Measurements from ENCODE around the gene SMIM41.
"Not testable (repeated sequence)": the region's sequence is repeated elsewhere in the genome, so short reads cannot be mapped to it uniquely, and the experiment has no call there.

GRCh38 chr12:52104431-52105089 lies 25.1 kb downstream of the SMIM41 start:
- TF ChIP-seq CTCF (IDR thresholded peaks at IDR 0.05; ENCODE audit: low read depth, low read length, poor library complexity, severe bottlenecking); EZH2phosphoT487 (IDR thresholded peaks at IDR 0.05; ENCODE audit: borderline replicate concordance, low read length): not testable (repeated sequence)

Data from DOHH2 (cell line).